ENCODE measurements around the gene PPA2.

The PPA2 gene

DNA sequence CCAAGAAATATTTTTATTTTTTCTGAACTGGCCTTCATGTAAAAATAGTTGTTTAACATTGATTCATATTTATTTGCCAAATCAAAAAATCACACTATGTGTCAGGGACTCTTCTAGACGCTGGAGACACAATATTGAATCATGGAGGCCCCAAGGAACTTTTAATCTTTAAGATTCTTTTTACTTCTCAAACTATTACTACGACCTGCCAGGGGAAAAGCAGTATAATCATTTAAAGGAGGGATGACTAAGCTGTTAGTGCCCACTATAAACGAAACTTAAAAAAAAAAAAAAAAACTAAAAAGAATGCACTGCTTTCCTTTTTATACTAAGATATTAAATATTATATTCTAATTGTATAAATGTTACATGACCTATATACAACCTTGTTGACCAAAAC, 84.7 kb downstream of the PPA2 start:
- DNase-seq = peak; percentile 6

GRCh38 chr4:105387466-105387865, 86.4 kb downstream of the PPA2 start:
- peak; percentile 72 for DNase-seq

- DNase-seq = no peak
Measured at GRCh38 chr4:105386012-105386411, 87.8 kb downstream of the PPA2 start.

DNA sequence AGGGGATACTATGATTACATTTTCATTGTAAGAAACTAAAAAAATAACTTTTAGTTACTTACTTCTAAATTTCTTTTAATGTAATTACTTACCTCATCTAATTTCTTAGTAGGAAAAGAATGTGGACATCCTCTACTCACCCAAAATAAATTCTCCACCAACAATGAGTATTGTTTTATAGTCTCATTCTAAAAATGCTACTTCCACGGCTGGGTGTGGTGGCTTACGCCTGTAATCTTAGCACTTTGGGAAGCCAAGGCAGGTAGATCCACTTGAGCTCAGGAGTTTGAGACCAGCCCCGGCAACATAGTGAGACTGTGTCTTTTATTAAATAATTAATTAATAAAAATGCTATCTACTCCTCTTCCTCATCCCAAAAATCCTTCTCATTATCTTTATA, 99.8 kb downstream of the PPA2 start:
- no peak for DNase-seq

- no peak for DNase-seq
Measured at GRCh38 chr4:105373324-105373723, 100.5 kb downstream of the PPA2 start.

DNA sequence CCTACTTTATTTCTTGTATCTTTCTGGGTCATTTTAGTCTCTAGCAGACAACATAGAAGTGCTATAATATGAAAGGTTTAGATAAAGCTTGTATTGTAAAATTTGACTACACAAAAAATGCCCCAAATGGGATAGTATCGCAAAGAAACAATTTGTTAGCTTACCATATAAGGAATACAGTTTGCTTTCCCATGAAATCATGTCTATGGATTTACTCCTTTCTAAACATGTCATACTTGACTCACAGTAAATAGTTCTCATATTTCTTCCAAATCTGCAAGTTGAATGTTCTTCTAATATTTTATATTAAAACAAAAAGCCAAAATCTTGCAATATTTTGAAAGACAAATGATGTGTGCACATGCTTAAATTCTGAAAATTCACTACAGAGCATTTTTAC, 103.9 kb downstream of the PPA2 start:
- peak; percentile 26 for DNase-seq

GRCh38 chr4:105361053-105361452, 112.8 kb downstream of the PPA2 start:
- DNase-seq = no peak

DNA sequence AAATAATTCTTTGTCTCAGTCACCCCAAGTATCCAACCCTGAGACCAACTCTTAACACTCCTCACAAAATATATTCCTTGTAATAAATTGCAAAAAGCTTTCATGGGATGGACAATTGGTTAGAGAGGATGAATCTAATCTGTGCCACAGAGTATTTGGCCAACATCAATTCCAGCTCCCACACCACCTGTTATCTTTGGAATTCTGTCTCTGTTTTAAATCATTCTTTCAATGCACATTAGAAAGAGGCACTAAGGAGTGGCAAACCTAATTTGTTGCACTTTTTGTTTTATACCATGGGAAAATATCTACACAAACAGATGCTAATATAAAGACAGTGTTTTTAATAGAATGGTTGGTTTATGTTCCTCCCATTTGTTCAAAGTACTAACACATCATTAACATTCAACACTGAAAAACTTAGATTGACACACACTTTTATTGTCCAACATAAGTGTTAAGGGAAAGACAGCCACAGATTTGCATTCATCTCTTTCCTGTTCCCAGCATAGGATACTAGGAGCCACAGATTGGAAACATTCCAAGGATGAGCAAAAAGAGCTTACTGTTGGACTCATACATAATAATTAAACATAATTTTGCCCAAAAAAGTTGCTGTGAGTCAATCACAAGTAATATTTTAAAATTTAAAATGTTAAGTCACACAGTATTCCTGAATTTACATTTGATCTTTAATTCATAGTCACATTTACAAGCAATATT, 116.4 kb downstream of the PPA2 start:
- no peak for DNase-seq

- no peak for DNase-seq
Measured at GRCh38 chr4:105356194-105356593, 117.7 kb downstream of the PPA2 start.

DNA sequence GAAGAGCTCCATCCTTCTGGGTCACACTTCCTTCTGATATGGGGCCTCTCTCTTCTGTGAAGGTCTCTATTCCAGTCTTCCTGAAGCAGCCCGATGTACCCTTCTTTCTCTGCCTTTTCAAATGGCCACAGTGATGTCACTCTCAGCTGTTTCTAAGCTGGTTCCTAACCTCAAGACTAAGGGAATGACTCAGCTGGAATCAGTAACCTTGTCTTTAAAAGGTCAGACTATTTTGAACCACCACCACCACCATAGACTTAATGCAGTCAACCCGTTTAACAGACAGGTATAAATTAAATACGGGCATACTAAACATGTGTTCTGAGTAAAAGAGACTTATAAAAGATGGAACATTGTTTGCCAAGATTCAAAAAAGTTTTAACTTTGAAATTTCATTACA, 121.0 kb downstream of the PPA2 start:
- DNase-seq = peak; percentile 5

DNA sequence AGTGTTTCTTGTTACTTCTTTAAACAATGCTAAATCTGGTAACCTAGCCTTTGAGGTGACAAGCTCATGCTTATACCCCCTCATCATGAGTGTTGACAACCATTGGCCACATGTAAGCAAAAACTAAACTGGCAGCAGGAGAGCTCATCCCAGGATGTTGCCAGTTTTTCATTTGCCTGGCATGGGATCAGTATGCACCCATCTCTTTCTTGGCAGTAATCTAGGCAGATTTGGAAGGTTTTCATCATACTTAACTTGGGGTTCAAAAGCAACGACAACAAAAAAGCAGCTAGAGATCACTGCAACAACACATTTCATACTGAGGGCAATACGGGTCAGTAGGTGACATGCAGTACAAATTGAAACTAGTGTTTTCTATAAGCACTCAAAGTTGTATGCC, 122.0 kb downstream of the PPA2 start:
- no peak for DNase-seq

GRCh38 chr4:105350859-105351490, 122.9 kb downstream of the PPA2 start:
- DNase-seq = peak; percentile 83

GRCh38 chr4:105348719-105349118, 125.1 kb downstream of the PPA2 start:
- DNase-seq = no peak

DNA sequence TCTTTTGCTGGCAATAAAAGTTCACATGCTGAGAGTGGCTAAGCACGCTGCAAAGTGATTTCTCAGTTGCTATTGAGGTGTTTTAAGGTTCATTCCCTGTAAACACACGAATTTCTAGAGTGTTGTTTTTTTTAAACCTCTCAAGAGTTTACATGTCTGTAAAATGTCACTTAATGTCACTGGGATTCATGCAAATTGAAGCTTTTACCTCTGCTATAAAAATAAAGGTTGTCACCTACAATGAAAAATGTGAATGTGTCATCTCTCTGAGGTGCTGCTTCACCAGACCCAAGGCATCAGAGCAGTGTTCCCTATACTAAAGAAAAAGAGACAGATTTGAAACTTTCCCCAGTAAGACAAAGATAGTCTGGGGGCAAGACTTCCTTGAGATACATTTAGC, 127.0 kb downstream of the PPA2 start:
- no peak for DNase-seq

DNA sequence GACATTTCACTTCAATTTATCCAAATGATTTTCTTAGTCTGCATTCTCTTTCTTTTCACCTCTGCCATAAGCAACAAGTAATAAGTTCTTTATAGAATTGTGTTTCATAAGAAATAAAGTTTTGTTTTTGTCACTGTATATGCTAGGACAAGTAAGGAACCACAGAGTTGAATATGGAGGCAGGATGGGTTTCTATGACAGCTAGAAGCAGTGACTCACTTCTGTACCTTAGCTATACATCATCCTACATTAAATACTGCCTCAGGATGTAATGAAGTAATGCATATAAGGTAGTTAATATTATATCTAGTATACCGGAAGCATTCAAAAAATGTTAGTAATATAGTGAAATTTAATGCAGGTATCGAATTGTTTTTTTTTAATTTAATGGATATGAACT, 128.0 kb downstream of the PPA2 start:
- DNase-seq = no peak

DNA sequence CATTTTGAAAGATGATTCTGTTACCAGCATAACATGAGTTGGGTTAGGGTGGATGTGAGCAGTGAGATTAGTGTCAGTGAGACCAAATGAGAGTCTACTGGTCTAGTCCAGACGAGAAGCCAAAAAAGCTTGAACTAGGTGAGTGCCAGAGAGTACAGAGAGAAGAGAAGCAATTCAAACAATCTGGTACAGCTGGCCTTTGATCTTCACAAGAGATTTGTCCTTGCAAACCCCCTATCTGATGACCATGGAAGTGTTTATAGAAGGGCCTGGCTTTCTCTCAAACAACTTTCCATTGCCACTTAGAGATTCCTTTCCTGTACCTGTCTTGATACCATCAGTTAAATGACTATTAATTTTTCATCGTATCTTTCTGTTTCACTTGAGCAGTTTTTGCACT, 128.5 kb downstream of the PPA2 start:
- DNase-seq = no peak

- DNase-seq = no peak
Measured at GRCh38 chr4:105344141-105344540, 129.7 kb downstream of the PPA2 start.

DNA sequence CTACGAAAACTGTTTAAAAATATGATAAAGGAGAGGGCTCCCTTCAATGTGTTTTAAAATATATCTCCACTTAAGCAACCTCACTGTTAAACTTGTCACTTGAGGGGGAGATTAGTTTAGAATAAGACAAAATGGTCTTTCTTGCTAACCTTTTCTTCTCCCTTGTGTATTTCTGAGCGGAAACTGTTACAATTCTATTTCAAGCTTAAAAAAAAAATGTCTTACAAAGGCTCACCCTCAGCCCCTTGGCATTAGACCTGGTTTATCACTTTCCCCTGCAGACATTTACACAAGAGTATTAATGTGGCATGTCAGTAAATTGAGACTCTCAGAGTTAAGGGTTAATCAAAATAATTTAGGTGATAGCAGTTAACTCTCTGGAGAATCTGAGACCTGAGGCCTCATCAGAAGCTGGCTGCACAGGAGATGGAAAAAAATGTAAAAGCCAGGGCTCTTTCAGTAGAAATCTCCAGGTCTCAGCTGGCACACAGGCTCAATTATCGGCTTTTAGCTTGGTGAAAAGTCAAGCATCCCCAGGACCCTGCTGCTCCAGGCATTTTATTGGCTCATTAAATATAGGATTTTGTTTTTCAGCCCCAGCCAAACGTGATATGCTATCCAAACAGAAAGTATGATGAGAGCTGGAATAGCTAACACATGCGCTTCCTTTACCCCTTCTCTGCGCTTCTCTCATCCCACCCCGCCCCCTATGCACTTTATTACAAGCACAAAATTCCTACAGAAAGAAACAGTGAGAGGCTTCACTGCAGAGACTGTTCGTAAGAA, 130.5 kb downstream of the PPA2 start:
- DNase-seq = peak; percentile 35

DNA sequence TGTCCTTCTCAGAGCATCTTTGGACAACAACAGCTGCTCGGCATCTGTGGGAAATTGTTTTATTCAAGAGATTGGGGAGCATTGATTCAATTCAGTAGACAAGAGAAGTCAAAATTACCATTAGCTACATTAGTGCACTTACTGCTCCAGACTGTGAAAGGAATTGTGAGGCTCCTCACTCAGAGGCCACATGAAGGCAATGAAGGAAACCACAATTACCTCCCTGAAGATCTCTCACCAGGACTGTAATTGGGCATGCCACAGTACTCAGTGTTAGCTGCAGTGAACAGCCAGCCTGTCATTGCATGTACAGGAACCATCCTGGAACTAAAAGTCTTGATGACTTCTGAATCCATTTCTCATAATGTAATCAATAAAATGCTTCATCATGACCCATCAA, 144.8 kb downstream of the PPA2 start:
- DNase-seq = no peak

DNA sequence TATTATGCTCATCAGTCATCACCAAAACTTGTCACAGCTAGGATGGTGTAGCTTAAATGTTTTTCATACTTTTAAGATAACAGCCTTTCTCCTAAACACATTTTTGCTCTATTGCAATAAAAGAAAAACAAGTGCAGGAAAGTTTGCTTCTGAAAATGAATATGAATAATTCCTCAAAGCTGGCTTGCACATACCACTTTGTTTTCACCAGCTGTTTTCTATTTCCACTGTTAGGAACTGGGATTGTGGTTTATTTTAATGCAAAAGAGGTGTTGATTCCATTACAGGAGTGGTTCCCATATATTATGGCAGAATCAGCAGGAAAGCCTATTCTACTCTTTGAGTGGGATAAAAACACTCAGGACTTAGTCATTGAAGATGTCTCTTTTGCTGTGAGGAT, 145.9 kb downstream of the PPA2 start:
- peak; percentile 25 for DNase-seq

DNA sequence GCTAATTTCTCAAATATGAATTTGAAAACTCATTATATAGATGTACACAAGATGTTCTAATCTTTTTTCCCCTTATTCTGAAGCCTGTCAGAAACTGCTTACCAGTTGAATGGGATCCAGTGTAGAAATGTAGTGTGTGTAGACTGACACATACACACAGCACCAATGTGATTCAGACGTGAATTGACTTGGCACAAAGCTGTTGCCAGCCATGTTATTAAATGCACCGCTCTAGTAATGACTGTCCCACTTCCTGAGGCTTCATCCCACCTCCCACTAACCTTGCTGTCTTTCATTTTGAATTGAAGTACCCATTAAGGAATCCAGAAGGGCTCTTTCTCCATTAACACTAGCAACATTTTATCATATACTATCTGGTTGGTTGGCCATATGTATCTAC, 146.6 kb downstream of the PPA2 start:
- DNase-seq = no peak

Measured in fibroblast of skin of abdomen (primary cell).